C4-2B (cell line): ENCODE results near the gene RC3H1.

Source experiments
- H3K27ac ChIP-seq: fragments of 450-650 bp; 2 replicates; pipeline ENCODE4 v1.5.1; 2017
- CTCF ChIP-seq: fragments of 450-650 bp; conservative IDR thresholded peaks from 2 replicates; pipeline ENCODE4 v1.5.1; 2017; ENCODE audit warnings: mild to moderate bottlenecking
- ZFX ChIP-seq: fragments of 450-650 bp; IDR thresholded peaks from 2 replicates; pipeline ENCODE4 v1.6.1; 2017

RC3H1 gene

GRCh38 chr1:174036204-174036603 lies 14.0 kb upstream of the RC3H1 start:
- TF ChIP-seq ZFX (no peak), CTCF (no peak)
- no peak overlapping the region for H3K27ac ChIP-seq

- H3K27ac ChIP-seq, result no peak overlapping the region
- TF ChIP-seq CTCF, result no peak
- no peak for TF ChIP-seq ZFX
Measured at GRCh38 chr1:174032671-174033222, 10.6 kb upstream of the RC3H1 start.

GRCh38 chr1:174031099-174031498 lies 8.9 kb upstream of the RC3H1 start:
- TF ChIP-seq ZFX, result no peak
- no peak for TF ChIP-seq CTCF

GRCh38 chr1:174028495-174028894 lies 6.3 kb upstream of the RC3H1 start:
- TF ChIP-seq ZFX (no peak), CTCF (no peak)
- H3K27ac ChIP-seq, result no peak overlapping the region

More at GRCh38 chr1:174031099-174031498, 8.9 kb upstream of the RC3H1 start:
- H3K27ac ChIP-seq, result no peak overlapping the region

GRCh38 chr1:174023440-174023839 lies 1.3 kb upstream of the RC3H1 start:
- peak overlapping the region; percentile 23; the same call in 1 of the 2 replicates for H3K27ac ChIP-seq

DNA sequence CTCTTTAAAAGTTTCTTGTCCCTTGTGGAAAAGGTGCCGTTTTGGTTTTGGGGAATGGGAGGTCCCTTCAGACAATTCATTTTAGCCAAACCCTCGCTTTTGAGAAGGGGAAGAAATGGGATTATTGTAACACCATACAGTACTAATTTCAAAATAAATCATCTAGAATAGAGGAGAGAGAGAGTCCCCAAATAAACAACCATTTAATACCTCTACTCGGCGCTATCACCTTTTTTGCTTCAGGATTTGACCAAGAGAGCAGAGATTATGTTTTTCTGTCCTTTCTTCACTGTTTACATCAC lies 770 bp upstream of the RC3H1 start:
- H3K27ac ChIP-seq, result peak overlapping the region; percentile 95
- TF ChIP-seq CTCF, result no peak

More at GRCh38 chr1:174023440-174023839, 1.3 kb upstream of the RC3H1 start:
- TF ChIP-seq CTCF (no peak), ZFX (no peak)

DNA sequence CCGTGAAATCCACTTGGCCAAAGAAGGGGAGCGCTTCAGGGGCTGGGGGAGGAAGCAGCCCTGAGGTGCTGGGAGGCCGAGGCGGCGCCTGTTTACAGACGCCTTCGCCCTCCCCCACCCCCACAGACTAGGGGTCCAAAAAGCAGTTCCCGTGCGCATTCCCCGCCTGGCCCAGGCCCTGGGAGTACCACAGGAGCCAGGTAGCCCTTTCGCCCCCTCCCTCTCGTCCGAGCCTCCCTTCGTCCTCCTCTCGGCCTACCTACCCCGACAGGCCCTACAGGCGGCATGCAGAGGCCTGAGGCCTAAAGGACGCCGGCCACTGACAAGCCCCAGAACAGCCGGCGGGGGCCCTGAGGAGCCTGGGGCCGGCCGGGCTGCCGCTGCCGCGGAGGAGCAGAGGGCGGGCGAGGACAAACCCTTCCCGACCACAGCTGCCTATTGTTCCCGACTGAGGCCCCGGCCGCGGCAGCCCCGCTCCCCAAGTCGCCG lies 522 bp downstream of the RC3H1 start:
- TF ChIP-seq ZFX, result peak; percentile 99
- no peak for TF ChIP-seq CTCF

More for the DNA sequence above, 522 bp downstream of the RC3H1 start:
- peak overlapping the region; percentile 95 for H3K27ac ChIP-seq
